WTC11 (cell line): ENCODE results near the gene CALCB. TPM values are rescaled to one million over a fixed set of nuclear protein-coding genes. Genes with fewer than 3 reads are reported as not detected.

Experiments used
- ATAC-seq: fragments of 200-7000 bp; cut with Tn5 transposase; 2 replicates; pipeline ENCODE4 v1.10.0; 2021; ENCODE audit warnings: mild to moderate bottlenecking, moderate library complexity
- CTCF ChIA-PET: fragments of 300-600 bp; sonication (Branson Sonifier 250); formaldehyde crosslinking; loops from one replicate; lab custom pipeline; 2021; ENCODE audit warnings: antibody characterized with exemption; lab: Charles Lee
- POLR2A ChIA-PET: fragments of 350-600 bp; sonication (Branson Sonifier 250); formaldehyde crosslinking; loops from one replicate; lab custom pipeline; 2021; ENCODE audit warnings: antibody characterized with exemption; lab: Charles Lee
- DNase-seq: peaks from one replicate; pipeline ENCODE4 v3.0.0; 2021; ENCODE audit warnings: low spot score
- H3K27ac Mint-ChIP-seq: 2 replicates; pipeline ENCODE4 v1.8.0; 2021; ENCODE audit warnings: mixed read lengths
- H3K27me3 Mint-ChIP-seq: 2 replicates; pipeline ENCODE4 v1.8.0; 2021; ENCODE audit warnings: low read depth, mild to moderate bottlenecking, moderate library complexity, mixed read lengths
- H3K36me3 Mint-ChIP-seq: 2 replicates; pipeline ENCODE4 v1.8.0; 2021; ENCODE audit warnings: mixed read lengths
- H3K4me1 Mint-ChIP-seq: 2 replicates; pipeline ENCODE4 v1.8.0; 2022; ENCODE audit warnings: mixed read lengths
- H3K4me3 Mint-ChIP-seq: 2 replicates; pipeline ENCODE4 v1.8.0; 2021; ENCODE audit warnings: mild to moderate bottlenecking, moderate library complexity, mixed read lengths
- H3K9me3 Mint-ChIP-seq: 2 replicates; pipeline ENCODE4 v1.8.0; 2021; ENCODE audit warnings: mixed read lengths
- ATF6 ChIP-seq: sonication (generic); formaldehyde crosslinking; IDR thresholded peaks from 2 replicates; pipeline ENCODE4 v1.8.1; 2023; ENCODE audit warnings: mild to moderate bottlenecking, missing genetic modification reagents
- CBFB ChIP-seq: sonication (generic); formaldehyde crosslinking; IDR thresholded peaks from 2 replicates; pipeline ENCODE4 v1.8.1; 2022; ENCODE audit warnings: mild to moderate bottlenecking, low read depth, missing genetic modification reagents
- CTCF ChIP-seq: fragments of 200-600 bp; IDR thresholded peaks from 2 replicates; pipeline ENCODE4 v1.8.0; 2022; ENCODE audit warnings: antibody characterized with exemption
- EMX1 ChIP-seq: fragments of 250-450 bp; sonication (Bioruptor Pico); IDR thresholded peaks from 2 replicates; pipeline ENCODE4 v1.8.0; 2021; ENCODE audit warnings: mild to moderate bottlenecking
- ETV6 ChIP-seq: sonication (generic); formaldehyde crosslinking; IDR thresholded peaks from 2 replicates; pipeline ENCODE4 v1.8.1; 2022; ENCODE audit warnings: mild to moderate bottlenecking, missing genetic modification reagents
- FOXP4 ChIP-seq: sonication (generic); formaldehyde crosslinking; IDR thresholded peaks from 2 replicates; pipeline ENCODE4 v1.8.0; 2022; ENCODE audit warnings: mild to moderate bottlenecking, missing genetic modification reagents
- HMGXB4 ChIP-seq: sonication (generic); formaldehyde crosslinking; IDR thresholded peaks from 2 replicates; pipeline ENCODE4 v1.8.1; 2023; ENCODE audit warnings: mild to moderate bottlenecking, moderate library complexity, missing genetic modification reagents
- MAX ChIP-seq: sonication (generic); formaldehyde crosslinking; IDR thresholded peaks from 2 replicates; pipeline ENCODE4 v1.8.0; 2022; ENCODE audit warnings: mild to moderate bottlenecking, missing genetic modification reagents
- NFE2L1 ChIP-seq: sonication (generic); formaldehyde crosslinking; IDR thresholded peaks from 2 replicates; pipeline ENCODE4 v1.8.1; 2023; ENCODE audit warnings: missing genetic modification reagents
- PREB ChIP-seq: sonication (generic); formaldehyde crosslinking; IDR thresholded peaks from 2 replicates; pipeline ENCODE4 v1.8.1; 2022; ENCODE audit warnings: mild to moderate bottlenecking, missing genetic modification reagents, moderate library complexity, borderline replicate concordance
- RELA ChIP-seq: sonication (generic); formaldehyde crosslinking; IDR thresholded peaks from 2 replicates; pipeline ENCODE4 v1.8.1; 2022; ENCODE audit warnings: missing genetic modification reagents, mild to moderate bottlenecking, borderline replicate concordance
- SOX15 ChIP-seq: fragments of 250-450 bp; sonication (Bioruptor Pico); IDR thresholded peaks from 2 replicates; pipeline ENCODE4 v1.9.0; 2021; ENCODE audit warnings: mild to moderate bottlenecking
- TEAD4 ChIP-seq: sonication (generic); formaldehyde crosslinking; IDR thresholded peaks from 2 replicates; pipeline ENCODE4 v1.8.0; 2022; ENCODE audit warnings: mild to moderate bottlenecking, missing genetic modification reagents
- USF1 ChIP-seq: sonication (generic); formaldehyde crosslinking; IDR thresholded peaks from 2 replicates; pipeline ENCODE4 v1.8.0; 2022; ENCODE audit warnings: mild to moderate bottlenecking, missing genetic modification reagents
- ZNF138 ChIP-seq: sonication (generic); formaldehyde crosslinking; conservative IDR thresholded peaks from 2 replicates; pipeline ENCODE4 v1.8.1; 2022; ENCODE audit warnings: mild to moderate bottlenecking, moderate library complexity, missing genetic modification reagents
- ZNF396 ChIP-seq: fragments of 250-450 bp; sonication (Bioruptor Pico); IDR thresholded peaks from 2 replicates; pipeline ENCODE4 v1.8.0; 2021; ENCODE audit warnings: mild to moderate bottlenecking, moderate library complexity, borderline replicate concordance
- ZSCAN18 ChIP-seq: fragments of 250-450 bp; sonication (Bioruptor Pico); IDR thresholded peaks from 2 replicates; pipeline ENCODE4 v2.1.2; 2022; ENCODE audit warnings: mild to moderate bottlenecking, moderate library complexity
- total RNA-seq: library from RNA; stranded (reverse); gene quantifications from 3 replicates; pipeline ENCODE4 v1.2.3, GENCODE V29; 2021

CALCB gene
- total RNA-seq, 1 experiment from 2014 or later, result 3.2 TPM

GRCh38 chr11:15074206-15075161, 1.1 kb downstream of the CALCB start (continued):
- TF ChIP-seq USF1 (no peak; the same call in none of the 2 replicates), CTCF (peak; percentile 73), CBFB (0 out of 2 replicates have a peak, but pooled peaks have one; percentile 3), PREB (no peak), ATF6 (CRISPR knock-in tag) (no peak), ZNF396 (CRISPR knock-in tag) (0 out of 2 replicates have a peak, but pooled peaks have one; percentile 22), ZSCAN18 (CRISPR knock-in tag) (no peak), NFE2L1 (CRISPR knock-in tag) (no peak; the same call in 1 of the 2 replicates), HMGXB4 (peak; percentile 76; the same call in 1 of the 2 replicates), ZNF138 (CRISPR knock-in tag) (no peak), SOX15 (no peak), ETV6 (peak; percentile 46; the same call in 1 of the 2 replicates), RELA (CRISPR knock-in tag) (no peak), TEAD4 (CRISPR knock-in tag) (0 out of 2 replicates have a peak, but pooled peaks have one; percentile 53), MAX (peak; percentile 86)

GRCh38 chr11:15075162-15075526, 1.8 kb downstream of the CALCB start:
- Mint-ChIP-seq H3K36me3 (peaks cover 1% of the 10 kb centered on the region), H3K27me3 (peaks cover 46% of the 10 kb centered on the region), H3K27ac (no peak overlapping the region), H3K9me3 (peaks cover 1% of the 10 kb centered on the region), H3K4me3 (no peak overlapping the region), H3K4me1 (peaks cover 17% of the 10 kb centered on the region)
- DNase-seq (no peak), ATAC-seq (no peak)
- POLR2A ChIA-PET, result interaction anchor here (0.6 kb wide), 1 partner anchor 34 kb away, joined by 3 read pairs; no protein-coding TSS in a partner anchor
- CTCF ChIA-PET, result interaction anchor here (0.6 to 6.0 kb wide), 51 partner anchors 16 to 1988 kb away, joined by 3 to 157 read pairs (median 4); partner anchors contain the start of genes CYP2R1 and INSC
- TF ChIP-seq FOXP4 (no peak), EMX1 (CRISPR knock-in tag) (no peak)
